Neural progenitor cell (in vitro differentiated cells): Measurements from ENCODE around the gene ADGRG2. TPM values are rescaled to one million over a fixed set of nuclear protein-coding genes. Genes with fewer than 3 reads are reported as not detected.

ENCODE experiments used
- DNase-seq: peaks from one replicate; pipeline ENCODE4 v3.0.0-alpha.2; 2016; ENCODE audit warnings: low spot score
- H2AFZ ChIP-seq: fragments of 200-600 bp; sonication (generic); replicated peaks from 2 replicates; pipeline ENCODE4 v1.6.1; 2016; ENCODE audit warnings: antibody characterized with exemption
- H3F3A ChIP-seq: fragments of 200-600 bp; sonication (generic); 2 replicates; pipeline ENCODE4 v1.6.1; 2016; ENCODE audit warnings: antibody characterized with exemption, low read depth
- H3K27ac ChIP-seq: fragments of 200-600 bp; sonication (generic); 2 replicates; pipeline ENCODE4 v1.5.1; 2016; ENCODE audit warnings: mild to moderate bottlenecking
- H3K27me3 ChIP-seq: fragments of 200-600 bp; sonication (generic); 2 replicates; pipeline ENCODE4 v1.6.1; 2016; ENCODE audit warnings: mild to moderate bottlenecking, moderate library complexity
- H3K36me3 ChIP-seq: fragments of 200-600 bp; sonication (generic); 2 replicates; pipeline ENCODE4 v1.5.1; 2016
- H3K4me1 ChIP-seq: fragments of 200-600 bp; sonication (generic); 2 replicates; pipeline ENCODE4 v1.6.1; 2016; ENCODE audit warnings: mixed run types
- H3K4me2 ChIP-seq: fragments of 200-600 bp; sonication (generic); 2 replicates; pipeline ENCODE4 v1.6.1; 2016
- H3K4me3 ChIP-seq: fragments of 200-600 bp; sonication (generic); 2 replicates; pipeline ENCODE4 v1.5.1; 2016
- H3K79me2 ChIP-seq: fragments of 200-600 bp; sonication (generic); 2 replicates; pipeline ENCODE4 v1.6.1; 2016; ENCODE audit warnings: low read depth
- H3K9ac ChIP-seq: fragments of 200-600 bp; sonication (generic); 2 replicates; pipeline ENCODE4 v1.6.1; 2016
- H3K9me3 ChIP-seq: fragments of 200-600 bp; sonication (generic); 2 replicates; pipeline ENCODE4 v1.5.1; 2016; ENCODE audit warnings: low read depth
- H4K20me1 ChIP-seq: fragments of 200-600 bp; sonication (generic); 2 replicates; pipeline ENCODE4 v1.6.1; 2016; ENCODE audit warnings: low read depth
- H3K27ac Mint-ChIP-seq: 3 replicates; pipeline ENCODE4 v1.8.0; 2021; ENCODE audit warnings: mixed read lengths
- H3K27me3 Mint-ChIP-seq: 2 replicates; pipeline ENCODE4 v1.8.0; 2022; ENCODE audit warnings: low read depth, mild to moderate bottlenecking, inconsistent platforms, moderate library complexity, mixed read lengths; ENCODE audit not compliant: insufficient read depth
- H3K36me3 Mint-ChIP-seq: 3 replicates; pipeline ENCODE4 v1.8.0; 2021; ENCODE audit warnings: mixed read lengths
- H3K4me1 Mint-ChIP-seq: 3 replicates; pipeline ENCODE4 v1.8.0; 2021; ENCODE audit warnings: mixed read lengths
- H3K4me3 Mint-ChIP-seq: 3 replicates; pipeline ENCODE4 v1.8.0; 2021; ENCODE audit warnings: mild to moderate bottlenecking, moderate library complexity, mixed read lengths
- H3K9me3 Mint-ChIP-seq: 3 replicates; pipeline ENCODE4 v1.8.0; 2020; ENCODE audit warnings: mixed read lengths
- CTCF ChIP-seq: fragments of 200-600 bp; sonication (generic); IDR thresholded peaks from 2 replicates; pipeline ENCODE4 v1.5.1; 2017; ENCODE audit warnings: antibody characterized with exemption, mild to moderate bottlenecking
- EZH2 ChIP-seq: fragments of 200-600 bp; sonication (generic); IDR thresholded peaks from 2 replicates; pipeline ENCODE4 v1.6.1; 2017; ENCODE audit warnings: antibody characterized with exemption, mild to moderate bottlenecking, moderate library complexity
- EZH2phosphoT487 ChIP-seq: fragments of 200-600 bp; sonication (generic); IDR thresholded peaks from 2 replicates; pipeline ENCODE4 v1.6.1; 2017; ENCODE audit warnings: antibody characterized with exemption
- total RNA-seq: library from RNA; depleted of rRNA; stranded (reverse); fragments of >200 nt; gene quantifications from 2 replicates; pipeline ENCODE4 v1.2.3, GENCODE V29; 2015; ENCODE audit warnings: low replicate concordance

ADGRG2 gene
- total RNA-seq, 1 donor from 2014 or later: 0.80 TPM

- Histone ChIP-seq H4K20me1 (no peaks in the 10 kb centered on the region), H3K4me3 (no peak overlapping the region), H3K9ac (no peak overlapping the region), H2AFZ (no peak overlapping the region), H3K4me1 (peaks cover 5% of the 10 kb centered on the region), H3K36me3 (no peaks in the 10 kb centered on the region), H3K9me3 (no peaks in the 10 kb centered on the region), H3K4me2 (no peak overlapping the region), H3K27me3 (no peaks in the 10 kb centered on the region), H3K27ac (no peak overlapping the region), H3F3A (no peaks in the 10 kb centered on the region), H3K79me2 (no peaks in the 10 kb centered on the region)
- no peak for TF ChIP-seq CTCF
- TF ChIP-seq EZH2phosphoT487: no peak
- TF ChIP-seq EZH2: no peak
- no peak for DNase-seq
- no peak overlapping the region for H3K4me3 Mint-ChIP-seq
- peaks cover 3% of the 10 kb centered on the region for H3K9me3 Mint-ChIP-seq
- no peaks in the 10 kb centered on the region for H3K36me3 Mint-ChIP-seq
- H3K27me3 Mint-ChIP-seq: peaks cover 4% of the 10 kb centered on the region
- H3K27ac Mint-ChIP-seq: no peak overlapping the region
- H3K4me1 Mint-ChIP-seq: peaks cover 6% of the 10 kb centered on the region
These were observed 155.6 kb downstream of the ADGRG2 start for GRCh38 chrX:18966624-18967023.

GRCh38 chrX:18964901-18965300, 157.4 kb downstream of the ADGRG2 start:
- Histone ChIP-seq H3K9ac (no peak overlapping the region), H3K9me3 (no peaks in the 10 kb centered on the region), H3K36me3 (no peaks in the 10 kb centered on the region), H3K4me2 (no peak overlapping the region), H3K79me2 (no peaks in the 10 kb centered on the region), H3F3A (no peaks in the 10 kb centered on the region), H3K4me1 (peaks cover 5% of the 10 kb centered on the region), H3K4me3 (no peak overlapping the region), H4K20me1 (no peaks in the 10 kb centered on the region), H3K27ac (no peak overlapping the region), H3K27me3 (no peaks in the 10 kb centered on the region), H2AFZ (no peak overlapping the region)
- Mint-ChIP-seq H3K9me3 (peaks cover 5% of the 10 kb centered on the region), H3K4me3 (no peak overlapping the region), H3K36me3 (no peaks in the 10 kb centered on the region), H3K4me1 (peaks cover 6% of the 10 kb centered on the region), H3K27me3 (peaks cover 3% of the 10 kb centered on the region), H3K27ac (no peak overlapping the region)
- no peak for DNase-seq
- no peak for TF ChIP-seq EZH2
- TF ChIP-seq EZH2phosphoT487: no peak
- no peak for TF ChIP-seq CTCF

- Mint-ChIP-seq H3K4me1 (peaks cover 6% of the 10 kb centered on the region), H3K4me3 (no peak overlapping the region), H3K27ac (no peak overlapping the region), H3K9me3 (peaks cover 5% of the 10 kb centered on the region), H3K36me3 (no peaks in the 10 kb centered on the region), H3K27me3 (peaks cover 2% of the 10 kb centered on the region)
- H3K27ac ChIP-seq: no peak overlapping the region
- H4K20me1 ChIP-seq: no peaks in the 10 kb centered on the region
- H3K4me2 ChIP-seq: no peak overlapping the region
- no peaks in the 10 kb centered on the region for H3F3A ChIP-seq
- no peak overlapping the region for H2AFZ ChIP-seq
- no peak for TF ChIP-seq EZH2phosphoT487
- TF ChIP-seq CTCF: no peak
- TF ChIP-seq EZH2: no peak
- no peaks in the 10 kb centered on the region for H3K9me3 ChIP-seq
- no peaks in the 10 kb centered on the region for H3K79me2 ChIP-seq
- DNase-seq: no peak
- H3K4me1 ChIP-seq: peaks cover 5% of the 10 kb centered on the region
- H3K9ac ChIP-seq: no peak overlapping the region
- H3K27me3 ChIP-seq: no peaks in the 10 kb centered on the region
- no peak overlapping the region for H3K4me3 ChIP-seq
- no peaks in the 10 kb centered on the region for H3K36me3 ChIP-seq
These were observed 158.2 kb downstream of the ADGRG2 start for GRCh38 chrX:18964026-18964425.
